Activated T-cell treated with anti-CD3 and anti-CD28 coated beads, Interleukin-2, amount 50 U/mL, for 24 hours (primary cell): ENCODE measurements around the gene PBLD.

Experiments
- DNase-seq: peaks from one replicate; pipeline ENCODE4 v3.0.0-alpha.2; 2020
- H3K27ac Mint-ChIP-seq: 2 replicates; pipeline ENCODE4 v1.8.0; 2020; ENCODE audit warnings: mild to moderate bottlenecking, mixed read lengths
- H3K27me3 Mint-ChIP-seq: 2 replicates; pipeline ENCODE4 v1.8.0; 2020; ENCODE audit warnings: mixed read lengths
- H3K36me3 Mint-ChIP-seq: 2 replicates; pipeline ENCODE4 v1.8.0; 2020; ENCODE audit warnings: low read depth, mixed read lengths
- H3K4me1 Mint-ChIP-seq: 2 replicates; pipeline ENCODE4 v1.8.0; 2020; ENCODE audit warnings: low read depth, mixed read lengths
- H3K4me3 Mint-ChIP-seq: 2 replicates; pipeline ENCODE4 v1.8.0; 2020; ENCODE audit warnings: mild to moderate bottlenecking, moderate library complexity, mixed read lengths
- H3K9me3 Mint-ChIP-seq: 2 replicates; pipeline ENCODE4 v1.8.0; 2020; ENCODE audit warnings: mixed read lengths

Gene PBLD

GRCh38 chr10:68239069-68239468 is 93.7 kb downstream of the PBLD start:
- Mint-ChIP-seq H3K36me3 (no peaks in the 10 kb centered on the region), H3K27ac (no peak overlapping the region), H3K27me3 (peaks cover 2% of the 10 kb centered on the region), H3K9me3 (no peaks in the 10 kb centered on the region), H3K4me1 (no peaks in the 10 kb centered on the region), H3K4me3 (no peak overlapping the region)
- no peak for DNase-seq

GRCh38 chr10:68238371-68238770 is 94.4 kb downstream of the PBLD start:
- Mint-ChIP-seq H3K9me3 (no peaks in the 10 kb centered on the region), H3K36me3 (no peaks in the 10 kb centered on the region), H3K4me1 (no peaks in the 10 kb centered on the region), H3K27ac (no peak overlapping the region), H3K27me3 (peaks cover 8% of the 10 kb centered on the region), H3K4me3 (no peak overlapping the region)
- DNase-seq = no peak

GRCh38 chr10:68237173-68237572 is 95.6 kb downstream of the PBLD start:
- H3K27ac Mint-ChIP-seq = no peak overlapping the region
- H3K4me3 Mint-ChIP-seq = no peak overlapping the region
- no peak for DNase-seq
- no peaks in the 10 kb centered on the region for H3K36me3 Mint-ChIP-seq
- no peaks in the 10 kb centered on the region for H3K9me3 Mint-ChIP-seq
- no peaks in the 10 kb centered on the region for H3K4me1 Mint-ChIP-seq
- peaks cover 17% of the 10 kb centered on the region for H3K27me3 Mint-ChIP-seq

GRCh38 chr10:68235581-68235980 is 97.1 kb downstream of the PBLD start:
- H3K9me3 Mint-ChIP-seq = no peaks in the 10 kb centered on the region

GRCh38 chr10:68235111-68235510 is 97.6 kb downstream of the PBLD start:
- DNase-seq = no peak
- Mint-ChIP-seq H3K27ac (no peak overlapping the region), H3K4me3 (no peak overlapping the region), H3K9me3 (no peaks in the 10 kb centered on the region), H3K4me1 (peaks cover 11% of the 10 kb centered on the region), H3K36me3 (no peaks in the 10 kb centered on the region), H3K27me3 (peaks cover 32% of the 10 kb centered on the region)

More at GRCh38 chr10:68235581-68235980, 97.1 kb downstream of the PBLD start:
- Mint-ChIP-seq H3K4me3 (no peak overlapping the region), H3K36me3 (no peaks in the 10 kb centered on the region), H3K27me3 (peaks cover 30% of the 10 kb centered on the region), H3K27ac (no peak overlapping the region), H3K4me1 (peaks cover 11% of the 10 kb centered on the region)
- no peak for DNase-seq

- Mint-ChIP-seq H3K4me3 (no peak overlapping the region), H3K27ac (no peak overlapping the region), H3K27me3 (peaks cover 48% of the 10 kb centered on the region), H3K9me3 (no peaks in the 10 kb centered on the region), H3K36me3 (no peaks in the 10 kb centered on the region), H3K4me1 (peaks cover 11% of the 10 kb centered on the region)
- DNase-seq = no peak
Measured at GRCh38 chr10:68233046-68233445, 99.7 kb downstream of the PBLD start.
